GM03348 (cell line): ENCODE measurements around the gene KCTD2.
"Not testable (repeated sequence)": the region's sequence is repeated elsewhere in the genome, so short reads cannot be mapped to it uniquely, and the experiment has no call there.

ENCODE experiments used
- DNase-seq: peaks from one replicate; pipeline ENCODE4 v3.0.0; 2012; ENCODE audit warnings: low spot score

Gene KCTD2

DNA sequence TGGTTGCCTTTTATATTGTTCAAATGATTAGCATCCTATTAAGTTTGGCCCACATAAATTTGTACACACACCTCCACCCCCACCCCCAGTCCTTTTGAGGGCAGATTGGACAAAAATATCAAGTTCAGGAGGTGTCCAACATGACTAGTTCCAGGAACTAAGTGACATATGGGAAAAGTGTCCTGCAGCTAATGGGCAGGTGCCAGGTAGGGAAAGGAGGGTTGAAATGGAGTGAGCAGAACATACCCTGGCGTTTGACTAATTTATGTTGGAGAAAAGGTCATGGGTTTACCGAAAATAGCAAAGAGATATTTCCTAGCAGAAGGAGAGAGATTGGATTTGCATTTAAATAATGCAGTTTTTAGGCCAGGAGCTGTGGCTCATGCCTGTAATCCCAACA lies 4.9 kb downstream of the KCTD2 start:
- DNase-seq: no peak

GRCh38 chr17:75059369-75060345 lies 12.6 kb downstream of the KCTD2 start:
- peak; percentile 82 for DNase-seq

GRCh38 chr17:75060434-75061054 lies 13.5 kb downstream of the KCTD2 start:
- DNase-seq: no peak

DNA sequence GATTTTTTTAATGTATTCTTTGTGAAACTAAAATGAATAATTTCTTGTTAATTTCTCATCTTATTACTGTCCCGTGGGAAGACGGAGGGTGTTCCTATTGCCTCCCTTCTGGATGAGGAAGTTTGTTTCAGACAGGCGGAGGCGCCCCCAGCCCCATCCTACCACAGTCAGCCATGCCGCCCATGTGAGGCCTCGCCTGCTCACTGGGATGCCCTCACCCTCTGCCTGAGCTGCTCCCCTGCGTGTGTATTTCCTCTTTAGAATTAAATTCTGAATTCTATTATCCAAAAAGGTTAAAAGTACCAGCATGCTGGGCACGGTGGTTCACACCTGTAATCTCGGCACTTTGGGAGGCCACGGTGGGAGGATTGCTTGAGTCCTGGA lies 14.0 kb downstream of the KCTD2 start:
- no peak for DNase-seq

DNA sequence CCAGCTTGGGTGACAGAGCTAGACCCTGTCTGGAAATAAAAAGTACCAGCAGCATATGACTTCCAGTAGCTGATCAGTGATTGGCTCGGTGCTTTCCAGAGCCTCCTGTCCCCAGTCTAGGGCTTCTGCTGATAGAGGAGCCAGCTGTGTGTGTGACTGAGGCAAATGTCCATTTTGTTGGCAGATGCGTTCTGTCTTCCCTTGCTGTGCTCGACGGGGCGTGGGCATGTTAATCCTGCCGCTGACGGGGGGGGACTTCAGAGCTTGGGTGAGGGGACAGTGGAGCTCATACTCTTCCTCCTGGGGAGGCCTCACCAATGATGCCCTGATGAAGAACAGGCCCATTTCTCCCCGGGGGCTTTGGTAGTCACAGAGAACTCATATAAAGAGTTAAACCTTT lies 14.6 kb downstream of the KCTD2 start:
- DNase-seq: no peak

GRCh38 chr17:75063201-75063600 lies 16.2 kb downstream of the KCTD2 start:
- no peak for DNase-seq

GRCh38 chr17:75063626-75064025 lies 16.6 kb downstream of the KCTD2 start:
- no peak for DNase-seq

DNA sequence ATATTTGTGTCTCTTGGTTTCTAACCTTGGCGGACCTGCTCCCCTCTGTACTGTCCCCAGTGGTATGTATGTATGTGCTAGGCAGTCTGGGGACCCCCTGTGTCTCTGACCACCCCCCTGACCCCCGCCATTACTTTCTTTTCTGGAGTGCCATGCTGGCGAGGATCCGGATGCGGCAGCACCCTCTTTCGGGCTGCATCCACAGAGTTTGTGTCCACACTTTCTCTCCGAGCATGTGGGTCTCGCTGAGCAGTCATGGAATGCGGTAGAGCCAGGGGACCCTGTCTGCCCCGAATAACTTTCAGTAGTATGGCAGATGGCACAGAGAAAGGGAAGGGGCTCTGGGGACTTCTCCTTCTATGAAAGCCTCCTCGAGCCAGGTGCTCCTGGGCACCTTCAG lies 17.0 kb downstream of the KCTD2 start:
- DNase-seq: no peak

GRCh38 chr17:75064460-75064859 lies 17.4 kb downstream of the KCTD2 start:
- no peak for DNase-seq

- no peak for DNase-seq
These were observed 18.0 kb downstream of the KCTD2 start for GRCh38 chr17:75064867-75065561.

DNA sequence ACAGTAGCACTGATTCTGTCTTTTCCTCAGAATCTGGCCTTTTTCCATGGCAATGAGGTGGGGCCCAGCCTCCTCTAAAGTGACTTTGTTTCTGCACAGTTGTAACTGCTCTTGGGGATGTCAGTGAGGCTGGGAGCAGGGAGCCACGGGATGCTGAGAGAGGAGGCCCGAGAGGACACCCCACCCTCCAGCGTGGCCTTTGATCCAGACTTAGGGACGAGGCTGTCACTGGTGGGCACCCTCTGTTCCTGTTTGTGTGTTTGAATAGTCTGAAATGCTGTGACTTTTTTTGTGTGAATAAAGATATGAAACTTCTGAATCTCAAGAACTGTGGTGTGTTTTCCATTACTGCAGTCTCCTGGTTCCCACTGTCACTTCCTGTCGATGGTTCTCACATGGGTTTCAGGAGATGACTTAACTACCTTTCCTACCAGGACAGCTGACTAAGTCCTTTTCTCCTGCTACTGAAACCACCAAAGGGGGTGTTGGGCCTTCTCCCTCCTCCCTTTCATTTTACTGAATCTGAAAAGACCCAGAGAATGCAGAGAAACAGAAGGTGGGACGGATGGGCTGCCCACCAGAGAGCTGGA lies 18.6 kb downstream of the KCTD2 start:
- no peak for DNase-seq

DNA sequence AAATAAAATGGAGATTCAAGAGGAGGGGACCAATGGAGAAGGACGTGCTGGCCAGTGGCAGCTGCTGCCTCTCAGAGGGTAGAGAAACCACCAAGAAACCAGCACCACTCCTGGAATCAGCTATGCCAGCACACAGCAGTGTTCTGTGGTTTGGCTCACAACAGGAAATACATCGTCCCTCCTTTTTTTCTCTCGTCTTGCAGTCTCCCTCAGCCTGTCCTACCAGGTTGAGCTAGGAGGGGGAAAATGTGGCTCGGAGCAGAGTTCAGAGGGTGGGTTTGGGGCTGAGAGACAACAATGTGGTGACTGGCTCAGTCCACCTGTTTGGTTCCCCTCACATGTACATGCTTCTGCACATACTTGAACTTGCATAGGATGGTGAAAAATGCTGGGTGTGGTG lies 20.8 kb downstream of the KCTD2 start:
- no peak for DNase-seq

DNA sequence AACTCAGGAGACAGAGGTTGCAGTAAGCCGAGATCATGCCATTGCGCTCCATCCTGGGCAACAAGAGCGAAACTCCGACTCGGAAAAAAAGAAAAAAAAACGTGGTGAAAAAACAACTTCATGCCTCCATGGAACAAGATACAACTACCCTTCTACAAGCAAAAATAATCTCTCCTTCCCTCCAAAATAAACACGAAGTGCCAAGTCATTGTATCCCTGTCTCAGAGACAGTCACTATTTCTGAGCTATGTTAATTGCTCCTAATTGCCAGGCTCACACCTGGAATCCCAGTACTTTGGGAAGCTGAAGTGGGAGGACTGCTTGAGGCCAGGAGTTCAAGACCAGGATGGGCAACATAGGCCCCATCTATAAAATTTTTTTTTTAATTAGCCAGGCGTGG lies 21.7 kb downstream of the KCTD2 start:
- no peak for DNase-seq

DNA sequence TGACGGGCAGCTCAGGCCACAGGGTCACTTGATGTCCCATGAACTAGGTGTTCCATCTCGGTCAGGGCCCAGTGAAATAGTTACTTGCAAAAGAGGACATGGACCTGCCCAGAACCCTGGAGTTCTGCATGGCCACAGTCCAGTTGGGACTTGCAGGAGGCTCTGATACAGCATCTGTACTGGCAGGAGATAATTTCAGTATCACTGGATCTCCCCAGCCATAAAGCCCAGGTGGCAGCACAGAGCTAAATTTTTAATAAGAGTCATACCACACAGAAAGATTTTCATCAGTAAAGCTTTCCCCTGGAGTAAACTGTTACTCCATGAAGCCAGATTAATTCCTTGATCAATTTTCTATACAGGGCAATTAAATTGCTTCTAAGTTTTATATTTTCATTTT lies 22.8 kb downstream of the KCTD2 start:
- DNase-seq: peak; percentile 63

DNA sequence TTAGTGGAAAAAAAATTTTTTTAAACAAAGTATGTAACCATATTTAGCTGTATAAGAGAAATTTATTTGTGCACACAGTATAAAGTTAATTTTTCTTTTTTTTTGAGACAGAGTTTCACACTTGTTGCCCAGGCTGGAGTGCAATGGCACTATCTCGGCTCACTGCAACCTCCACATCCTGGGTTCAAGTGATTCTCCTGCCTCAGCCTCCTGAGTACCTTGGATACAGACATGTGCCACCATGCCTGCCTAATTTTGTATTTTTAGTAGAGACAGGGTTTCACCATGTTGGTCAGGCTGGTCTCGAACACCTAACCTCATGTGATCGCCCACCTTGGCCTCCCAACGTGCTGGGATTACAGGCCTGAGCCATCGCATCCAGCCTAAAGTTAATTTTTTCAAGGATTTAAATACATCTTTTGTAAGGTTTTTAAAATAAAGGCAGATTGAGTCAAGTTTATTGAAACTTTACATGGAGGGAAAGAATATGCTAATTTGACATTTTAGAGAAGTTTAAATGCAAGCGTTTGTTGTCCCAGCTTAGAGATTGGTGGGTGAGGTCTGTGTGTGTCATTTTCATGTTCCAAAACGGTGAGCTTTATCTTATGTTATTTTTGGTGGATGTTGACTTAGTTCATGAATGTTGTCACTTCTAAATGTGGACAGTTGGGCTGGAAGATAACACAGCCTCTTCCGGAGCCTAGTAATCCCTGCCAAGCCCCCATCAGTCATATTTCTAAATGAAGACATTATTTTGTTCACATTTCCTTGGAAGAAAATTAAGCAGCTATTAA lies 24.6 kb downstream of the KCTD2 start:
- not testable (repeated sequence) for DNase-seq

DNA sequence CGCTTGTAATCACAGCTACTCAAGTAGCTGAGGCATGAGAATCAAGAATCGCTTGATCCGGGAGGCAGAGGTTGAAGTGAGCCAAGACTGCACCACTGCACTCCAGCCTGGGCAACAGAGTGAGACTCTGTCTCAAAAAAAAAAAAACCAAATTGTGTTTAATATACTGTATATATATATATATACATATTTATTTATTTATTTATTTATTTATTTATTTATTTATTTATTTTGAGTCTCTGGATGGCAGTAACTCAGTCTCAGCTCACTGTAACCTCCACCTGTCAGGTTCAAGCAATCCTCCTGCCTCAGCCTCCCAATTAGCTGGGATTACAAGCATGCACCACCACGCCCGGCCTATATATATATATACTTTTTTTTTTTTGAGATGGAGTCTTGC lies 25.9 kb downstream of the KCTD2 start:
- DNase-seq: not testable (repeated sequence)

GRCh38 chr17:75073618-75074047 lies 26.6 kb downstream of the KCTD2 start:
- DNase-seq: peak; percentile 59

- DNase-seq: no peak
These were observed 27.5 kb downstream of the KCTD2 start for GRCh38 chr17:75074532-75074931.

DNA sequence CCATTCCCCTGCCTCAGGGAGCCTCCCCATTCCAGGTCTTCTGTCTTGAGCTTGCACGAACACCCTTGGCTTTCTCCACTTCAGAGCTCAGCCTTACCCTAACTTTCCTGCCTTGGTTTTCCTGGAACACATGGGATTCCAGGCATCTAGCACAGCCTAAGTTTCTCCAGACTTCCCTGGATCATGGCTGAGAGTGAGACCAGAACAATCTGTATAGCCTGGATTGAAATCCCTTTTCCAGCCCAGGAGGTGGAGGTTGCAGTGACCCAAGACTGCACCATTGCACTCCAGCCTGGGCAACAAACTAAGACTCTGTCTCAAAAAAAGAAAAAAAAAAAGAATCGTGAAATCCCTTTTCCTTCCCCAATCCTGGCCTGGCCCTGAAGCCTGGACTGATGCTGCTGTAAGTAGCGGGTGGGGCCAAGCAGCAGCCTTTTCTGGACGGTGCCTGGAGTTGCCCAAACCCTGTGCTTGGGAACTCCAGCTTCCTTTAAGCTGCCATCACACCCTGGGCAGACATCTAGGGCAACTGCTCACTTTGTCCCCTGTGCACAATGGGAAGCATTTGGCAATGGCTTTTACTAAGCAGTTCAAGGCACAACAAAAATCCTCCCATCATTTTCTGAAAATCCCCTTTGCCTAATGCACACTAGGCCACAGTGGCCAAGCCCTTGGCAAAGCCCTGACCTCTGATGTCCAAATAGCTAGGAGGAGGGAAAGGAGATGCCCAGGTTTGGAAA lies 28.7 kb downstream of the KCTD2 start:
- DNase-seq: peak; percentile 24

DNA sequence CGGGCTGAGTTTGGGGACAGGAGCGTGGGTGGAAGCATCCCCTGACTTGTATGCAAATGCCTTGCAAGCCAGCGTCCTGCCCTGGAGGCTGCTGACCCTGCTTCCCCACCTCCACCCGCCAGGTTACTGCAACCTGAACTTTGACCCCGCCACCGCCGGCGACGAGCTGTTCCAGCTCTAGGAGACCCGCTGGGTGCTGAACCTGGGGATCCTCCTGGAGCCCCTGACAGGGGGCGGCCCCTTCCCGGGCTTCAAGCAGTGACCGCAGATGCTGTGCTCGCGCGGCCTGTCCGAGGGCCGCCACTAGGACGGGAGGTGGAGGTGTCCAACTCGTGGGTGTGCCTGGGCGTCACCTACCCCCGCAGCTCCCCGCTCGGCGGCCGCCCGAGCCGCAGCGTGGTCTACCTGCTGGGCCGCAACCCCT lies 30.1 kb downstream of the KCTD2 start:
- no peak for DNase-seq
